Mucosa of descending colon (tissue), 3 donors: Measurements from ENCODE around the gene CTNNA3. TPM values are rescaled to one million over a fixed set of nuclear protein-coding genes. Genes with fewer than 3 reads are reported as not detected.

Source experiments
- ATAC-seq: fragments of 200-7000 bp; cut with Tn5 transposase; one replicate; pipeline ENCODE4 v1.9.1; 2020; ENCODE audit warnings: mild to moderate bottlenecking, moderate library complexity
- DNase-seq, 3 donors: peaks; one replicate each; pipeline ENCODE4 v3.0.0-alpha.2; 2020
- H3K36me3 ChIP-seq: fragments of 200-600 bp; one replicate; pipeline ENCODE4 v1.8.0; 2021; ENCODE audit warnings: low read depth, mild to moderate bottlenecking
- H3K4me1 ChIP-seq: fragments of 200-600 bp; one replicate; pipeline ENCODE4 v1.8.0; 2021; ENCODE audit warnings: low read depth, mild to moderate bottlenecking
- H3K4me3 ChIP-seq: fragments of 200-600 bp; one replicate; pipeline ENCODE4 v1.8.0; 2021; ENCODE audit warnings: mild to moderate bottlenecking
- H3K9me3 ChIP-seq: fragments of 200-600 bp; one replicate; pipeline ENCODE4 v1.8.0; 2021; ENCODE audit warnings: mild to moderate bottlenecking
- intact Hi-C, 2 donors: fragments of 100-400 bp; cut with DNase I in 1 of 2; cut with micrococcal nuclease in 1 of 2; formaldehyde crosslinking; loops; one replicate each; pipeline versions ENCODE4 v1.11.0 to v1.11.1; 2022; cut with DNase I, micrococcal nuclease
- total RNA-seq, 3 donors: library from RNA; stranded (reverse); fragmentation: NEBNext Ultra II Directional in 2 of 3; extraction: Animal tissue kit (Norgen Biotek cat#: 25700) in 2 of 3; gene quantifications; one replicate each; pipeline versions ENCODE4 v1.2.1 to v1.2.4, GENCODE V29; 2021 to 2023
- TF ChIP-seq, protein P1 (sequence below): fragments of 200-600 bp; IDR thresholded peaks from one replicate; pipeline ENCODE4 v1.8.0; 2022; ENCODE audit warnings: antibody characterized with exemption, mild to moderate bottlenecking
- donor health status: DM: no; HTN: no; CAD: no; lungs with moderate emphysema.
- donor health status: DM: no; HTN: no; CAD: no.
- donor health status: DM: no; HTN: yes; CAD: no.

CTNNA3 gene
- total RNA-seq, 3 donors from 2014 or later, result 0.52 to 7.5 (median 0.70) TPM

GRCh38 chr10:66834802-66835201 lies 861.2 kb downstream of the CTNNA3 start:
- TF ChIP-seq, protein P1, sequence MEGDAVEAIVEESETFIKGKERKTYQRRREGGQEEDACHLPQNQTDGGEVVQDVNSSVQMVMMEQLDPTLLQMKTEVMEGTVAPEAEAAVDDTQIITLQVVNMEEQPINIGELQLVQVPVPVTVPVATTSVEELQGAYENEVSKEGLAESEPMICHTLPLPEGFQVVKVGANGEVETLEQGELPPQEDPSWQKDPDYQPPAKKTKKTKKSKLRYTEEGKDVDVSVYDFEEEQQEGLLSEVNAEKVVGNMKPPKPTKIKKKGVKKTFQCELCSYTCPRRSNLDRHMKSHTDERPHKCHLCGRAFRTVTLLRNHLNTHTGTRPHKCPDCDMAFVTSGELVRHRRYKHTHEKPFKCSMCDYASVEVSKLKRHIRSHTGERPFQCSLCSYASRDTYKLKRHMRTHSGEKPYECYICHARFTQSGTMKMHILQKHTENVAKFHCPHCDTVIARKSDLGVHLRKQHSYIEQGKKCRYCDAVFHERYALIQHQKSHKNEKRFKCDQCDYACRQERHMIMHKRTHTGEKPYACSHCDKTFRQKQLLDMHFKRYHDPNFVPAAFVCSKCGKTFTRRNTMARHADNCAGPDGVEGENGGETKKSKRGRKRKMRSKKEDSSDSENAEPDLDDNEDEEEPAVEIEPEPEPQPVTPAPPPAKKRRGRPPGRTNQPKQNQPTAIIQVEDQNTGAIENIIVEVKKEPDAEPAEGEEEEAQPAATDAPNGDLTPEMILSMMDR, result no peak
- H3K36me3 ChIP-seq, result no peaks in the 10 kb centered on the region
- DNase-seq (no peak), ATAC-seq (peak; percentile 92)
- no peaks in the 10 kb centered on the region for H3K9me3 ChIP-seq
- intact Hi-C loops, result no loop called here
- H3K4me1 ChIP-seq, result no peaks in the 10 kb centered on the region
- no peak overlapping the region for H3K4me3 ChIP-seq

DNA sequence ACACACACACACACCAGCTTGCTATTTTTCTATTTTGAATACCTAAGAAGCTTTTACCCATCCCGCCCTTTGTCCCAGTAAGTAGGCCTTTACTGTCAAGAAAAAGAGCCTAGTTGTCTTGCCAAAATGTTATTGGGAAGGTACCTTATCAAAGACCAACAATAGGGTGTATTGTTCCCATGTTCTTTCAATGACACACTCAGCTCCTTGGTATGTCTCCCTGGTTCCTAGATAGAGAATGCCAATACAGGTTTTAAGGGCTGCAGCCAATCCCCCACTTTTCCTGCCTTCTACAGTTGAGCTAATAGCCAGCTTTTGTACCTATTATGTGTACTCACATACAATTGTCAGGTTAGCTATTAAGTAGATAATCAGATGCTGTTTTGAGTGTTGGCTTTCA lies 862.1 kb downstream of the CTNNA3 start:
- H3K9me3 ChIP-seq, result no peaks in the 10 kb centered on the region
- intact Hi-C loops, result no loop called here
- TF ChIP-seq, protein P1, result no peak
- DNase-seq (no peak), ATAC-seq (no peak)
- no peaks in the 10 kb centered on the region for H3K4me1 ChIP-seq
- H3K36me3 ChIP-seq, result no peaks in the 10 kb centered on the region
- H3K4me3 ChIP-seq, result no peak overlapping the region

DNA sequence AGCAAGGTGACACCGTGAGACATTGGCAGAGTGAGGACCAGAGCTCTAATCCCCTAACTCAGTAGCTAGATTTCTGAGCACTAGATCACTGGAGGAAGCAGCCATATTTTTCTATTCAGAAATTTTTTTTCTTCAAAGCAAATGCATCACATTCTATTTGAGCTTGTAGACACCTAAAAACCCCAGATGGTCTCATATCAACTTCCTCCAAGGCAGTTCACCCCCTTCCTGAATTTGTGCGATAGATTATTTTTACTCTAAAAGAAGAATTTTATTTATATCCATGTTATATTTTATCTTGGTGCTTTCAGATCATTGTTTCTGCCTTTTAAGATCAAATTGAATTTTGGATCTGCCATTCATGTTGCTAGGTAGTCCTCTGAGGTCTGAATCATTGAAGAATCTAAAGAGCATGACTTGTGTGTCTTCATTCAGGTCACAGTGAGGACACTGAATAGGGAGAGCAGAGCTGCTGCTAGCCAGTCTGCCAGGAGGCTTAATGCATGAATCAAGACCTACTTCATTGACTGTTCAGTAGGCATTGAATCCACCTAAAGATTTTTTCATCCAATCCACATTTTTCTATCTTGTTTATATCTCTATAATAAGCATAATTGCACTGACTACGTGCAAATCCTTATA lies 863.1 kb downstream of the CTNNA3 start:
- H3K9me3 ChIP-seq, result no peaks in the 10 kb centered on the region
- no peak overlapping the region for H3K4me3 ChIP-seq
- no peaks in the 10 kb centered on the region for H3K36me3 ChIP-seq
- DNase-seq, result no peak
- intact Hi-C loops, result no loop called here
- no peaks in the 10 kb centered on the region for H3K4me1 ChIP-seq
- TF ChIP-seq, protein P1, result no peak
- no peak for ATAC-seq

GRCh38 chr10:66828957-66829356 lies 867.0 kb downstream of the CTNNA3 start:
- peak in 1 of 3 donors; percentile 12 for DNase-seq

GRCh38 chr10:66827353-66827752 lies 868.6 kb downstream of the CTNNA3 start:
- H3K9me3 ChIP-seq, result no peaks in the 10 kb centered on the region
- TF ChIP-seq, protein P1, result no peak
- ATAC-seq (peak; percentile 48), DNase-seq (no peak)
- H3K36me3 ChIP-seq, result no peaks in the 10 kb centered on the region
- H3K4me1 ChIP-seq, result no peaks in the 10 kb centered on the region
- intact Hi-C loops, result no loop called here
- H3K4me3 ChIP-seq, result no peak overlapping the region

More at GRCh38 chr10:66828957-66829356, 867.0 kb downstream of the CTNNA3 start:
- intact Hi-C loops, result no loop called here
- TF ChIP-seq, protein P1, result no peak
- no peaks in the 10 kb centered on the region for H3K4me1 ChIP-seq
- H3K36me3 ChIP-seq, result no peaks in the 10 kb centered on the region
- ATAC-seq, result peak; percentile 95
- H3K4me3 ChIP-seq, result no peak overlapping the region
- no peaks in the 10 kb centered on the region for H3K9me3 ChIP-seq
